Vagina (tissue), 2 donors: ENCODE results near the gene TEX51.

ENCODE experiments used
- POLR2A ChIP-seq, 2 donors: fragments of 450-650 bp; IDR thresholded peaks; one replicate each; pipeline ENCODE4 v1.6.1; 2017; ENCODE audit warnings: antibody characterized with exemption in 2 of 2, mild to moderate bottlenecking in 2 of 2, moderate library complexity in 2 of 2
- TF ChIP-seq, protein P1 (sequence below), 3 experiments: fragments of 450-650 bp in 2 of 3; fragments of 200-600 bp in 1 of 3; sonication (generic) in 1 of 3; IDR thresholded peaks; one replicate each; pipeline ENCODE4 v1.5.1; 2017 to 2019; ENCODE audit warnings: antibody characterized with exemption in 3 of 3, mild to moderate bottlenecking in 2 of 3, moderate library complexity in 2 of 3

GRCh38 chr2:126902152-126902835 lies 3.6 kb downstream of the TEX51 start:
- TF ChIP-seq, protein P1, sequence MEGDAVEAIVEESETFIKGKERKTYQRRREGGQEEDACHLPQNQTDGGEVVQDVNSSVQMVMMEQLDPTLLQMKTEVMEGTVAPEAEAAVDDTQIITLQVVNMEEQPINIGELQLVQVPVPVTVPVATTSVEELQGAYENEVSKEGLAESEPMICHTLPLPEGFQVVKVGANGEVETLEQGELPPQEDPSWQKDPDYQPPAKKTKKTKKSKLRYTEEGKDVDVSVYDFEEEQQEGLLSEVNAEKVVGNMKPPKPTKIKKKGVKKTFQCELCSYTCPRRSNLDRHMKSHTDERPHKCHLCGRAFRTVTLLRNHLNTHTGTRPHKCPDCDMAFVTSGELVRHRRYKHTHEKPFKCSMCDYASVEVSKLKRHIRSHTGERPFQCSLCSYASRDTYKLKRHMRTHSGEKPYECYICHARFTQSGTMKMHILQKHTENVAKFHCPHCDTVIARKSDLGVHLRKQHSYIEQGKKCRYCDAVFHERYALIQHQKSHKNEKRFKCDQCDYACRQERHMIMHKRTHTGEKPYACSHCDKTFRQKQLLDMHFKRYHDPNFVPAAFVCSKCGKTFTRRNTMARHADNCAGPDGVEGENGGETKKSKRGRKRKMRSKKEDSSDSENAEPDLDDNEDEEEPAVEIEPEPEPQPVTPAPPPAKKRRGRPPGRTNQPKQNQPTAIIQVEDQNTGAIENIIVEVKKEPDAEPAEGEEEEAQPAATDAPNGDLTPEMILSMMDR (IDR thresholded peaks at IDR 0.05): no peak
- TF ChIP-seq POLR2A (IDR thresholded peaks at IDR 0.05): no peak
